SK-N-SH (cell line): Measurements from ENCODE around the gene KRTAP3-1. TPM values are rescaled to one million over a fixed set of nuclear protein-coding genes. Genes with fewer than 3 reads are reported as not detected.
"Not testable (repeated sequence)": the region's sequence is repeated elsewhere in the genome, so short reads cannot be mapped to it uniquely, and the experiment has no call there.

Experiments used
- CTCF ChIA-PET: fragments of 300-600, 350-600 bp; formaldehyde crosslinking; extraction: SDS; loops from one replicate; lab custom pipeline; 2021; lab: Yijun Ruan, JAX
- POLR2A ChIA-PET: fragments of 350-600 bp; sonication (Branson Sonifier 250); formaldehyde crosslinking; extraction: SDS; loops from one replicate; lab custom pipeline; 2020; ENCODE audit warnings: antibody characterized with exemption, inconsistent platforms; lab: Yijun Ruan, JAX
- DNase-seq: peaks from one replicate; pipeline ENCODE4 v3.0.0; 2012
- H2AFZ ChIP-seq: fragments of 200-600 bp; sonication (generic); 2 replicates; pipeline ENCODE4 v1.8.1; 2016; ENCODE audit warnings: antibody characterized with exemption, mild to moderate bottlenecking, low read depth
- H3F3A ChIP-seq: fragments of 200-600 bp; sonication (generic); replicated peaks from 2 replicates; pipeline ENCODE3; 2016; ENCODE audit warnings: antibody characterized with exemption, mild to moderate bottlenecking; ENCODE audit not compliant: insufficient read depth
- H3K27ac ChIP-seq, 2 experiments: fragments of 200-500 bp in 1 of 2; fragments of 200-600 bp in 1 of 2; sonication (Bioruptor generic) in 1 of 2; sonication (generic), shearing (Covaris generic) in 1 of 2; 2 replicates each; pipeline versions ENCODE4 v1.5.1 to v1.6.1; 2014 to 2016; ENCODE audit warnings: low read depth in 2 of 2, inconsistent platforms in 1 of 2, low read length in 1 of 2, mild to moderate bottlenecking in 1 of 2, mixed read lengths in 1 of 2
- H3K27me3 ChIP-seq: fragments of 200-600 bp; sonication (generic), shearing (Covaris generic); 2 replicates; pipeline ENCODE4 v1.6.1; 2016; ENCODE audit warnings: mixed run types; ENCODE audit not compliant: insufficient read depth
- H3K36me3 ChIP-seq, 2 experiments: fragments of 200-500 bp in 1 of 2; fragments of 200-600 bp in 1 of 2; sonication (Bioruptor generic) in 1 of 2; sonication (generic) in 1 of 2; replicated peaks in 1 of 2; 2 replicates each; pipeline versions ENCODE3 to v1.5.1; 2014 to 2016; ENCODE audit warnings: low read length in 1 of 2, mild to moderate bottlenecking in 1 of 2; ENCODE audit not compliant: insufficient read depth in 2 of 2, control insufficient read depth in 1 of 2
- H3K4me1 ChIP-seq, 2 experiments: fragments of 200-500 bp in 1 of 2; fragments of 200-600 bp in 1 of 2; sonication (Bioruptor generic) in 1 of 2; sonication (generic), shearing (Covaris generic) in 1 of 2; 2 replicates each; pipeline versions ENCODE4 v1.5.1 to v1.6.1; 2014 to 2016; ENCODE audit warnings: low read depth in 1 of 2, low read length in 1 of 2, mixed run types in 1 of 2; ENCODE audit not compliant: insufficient read depth in 2 of 2, control insufficient read depth in 1 of 2
- H3K4me2 ChIP-seq: fragments of 200-600 bp; sonication (generic), shearing (Covaris generic); 2 replicates; pipeline ENCODE4 v1.6.1; 2017; ENCODE audit warnings: mixed run types
- H3K4me3 ChIP-seq, 2 experiments: fragments of 200-500 bp in 1 of 2; fragments of 200-600 bp in 1 of 2; sonication (Bioruptor generic) in 1 of 2; sonication (generic), shearing (Covaris generic) in 1 of 2; 2 replicates each; pipeline versions ENCODE4 v1.5.1 to v1.8.1; 2014 to 2016; ENCODE audit warnings: low read depth in 2 of 2, inconsistent platforms in 1 of 2, low read length in 1 of 2, mild to moderate bottlenecking in 1 of 2, mixed read lengths in 1 of 2, moderate library complexity in 1 of 2
- H3K79me2 ChIP-seq: fragments of 200-600 bp; sonication (generic); 2 replicates; pipeline ENCODE4 v1.8.1; 2017; ENCODE audit warnings: mild to moderate bottlenecking; ENCODE audit not compliant: insufficient read depth
- H3K9ac ChIP-seq: fragments of 200-600 bp; sonication (generic); 2 replicates; pipeline ENCODE4 v1.6.1; 2017; ENCODE audit warnings: mixed run types
- H3K9me2 ChIP-seq: fragments of 200-600 bp; sonication (generic); 2 replicates; pipeline ENCODE4 v1.6.1; 2017; ENCODE audit warnings: mixed run types
- H3K9me3 ChIP-seq: fragments of 200-600 bp; sonication (generic); 2 replicates; pipeline ENCODE4 v1.6.1; 2017; ENCODE audit warnings: mixed run types, mild to moderate bottlenecking, moderate library complexity
- H4K20me1 ChIP-seq: fragments of 200-600 bp; sonication (generic); 2 replicates; pipeline ENCODE4 v1.6.1; 2017; ENCODE audit warnings: mild to moderate bottlenecking, mixed run types; ENCODE audit not compliant: insufficient read depth
- CHD2 ChIP-seq: fragments of 150-350 bp; IDR thresholded peaks from 2 replicates; pipeline ENCODE4 v1.6.1; 2018; ENCODE audit warnings: low read length; ENCODE audit not compliant: partially characterized antibody
- EP300 ChIP-seq, 2 experiments: IDR thresholded peaks; 2 replicates each; pipeline versions ENCODE4 v1.4.0 to v1.6.1; 2012; ENCODE audit warnings: borderline replicate concordance in 1 of 2, low read depth in 1 of 2, low read length in 1 of 2
- FOSL2 ChIP-seq: IDR thresholded peaks from 2 replicates; pipeline ENCODE4 v1.4.0; 2012; ENCODE audit warnings: low read depth, mild to moderate bottlenecking, moderate library complexity, borderline replicate concordance
- GABPA ChIP-seq: IDR thresholded peaks from 2 replicates; pipeline ENCODE4 v1.4.0; 2012; ENCODE audit warnings: low read depth, mild to moderate bottlenecking
- JUND ChIP-seq: IDR thresholded peaks from 2 replicates; pipeline ENCODE4 v1.4.0; 2012
- RCOR1 ChIP-seq: fragments of 150-350 bp; IDR thresholded peaks from 2 replicates; pipeline ENCODE4 v1.6.1; 2017; ENCODE audit warnings: antibody characterized with exemption, low read length
- RXRA ChIP-seq: IDR thresholded peaks from 2 replicates; pipeline ENCODE4 v1.4.0; 2012; ENCODE audit warnings: low read depth, mild to moderate bottlenecking, borderline replicate concordance
- SMC3 ChIP-seq: IDR thresholded peaks from 2 replicates; pipeline ENCODE4 v1.6.1; 2012; ENCODE audit warnings: low read depth, low read length, improper control_type of control experiment
- WGBS: methylation state at CpG from one replicate; pipeline ENCODE4 v1.1.6; 2017; ENCODE audit warnings: low lambda C conversion rate; 5-methylcytosine and 5-hydroxymethylcytosine counted together
- polyA plus RNA-seq, 3 experiments: library from polyadenylated mRNA; depleted of rRNA; stranded (reverse); fragments of >200 nt; gene quantifications; 2 replicates each; pipeline ENCODE4 v1.2.3, GENCODE V29; 2012
- TF ChIP-seq, protein P1 (sequence below): fragments of 200-600 bp; sonication (generic); IDR thresholded peaks from 2 replicates; pipeline ENCODE4 v1.6.1; 2017; ENCODE audit warnings: antibody characterized with exemption, mild to moderate bottlenecking, moderate library complexity
- TF ChIP-seq, protein P2 (sequence below): IDR thresholded peaks from 2 replicates; pipeline ENCODE4 v1.6.1; 2012; ENCODE audit warnings: mild to moderate bottlenecking, low read depth, low read length, moderate library complexity

Gene KRTAP3-1
- polyA plus RNA-seq (2012; rRNA removed) = not detected in 2 replicates
- polyA plus RNA-seq (2012; cell fraction: cytosol; rRNA removed) = not detected in 2 replicates
- not detected in 2 replicates for polyA plus RNA-seq (2012; cell fraction: nucleus; rRNA removed)

DNA sequence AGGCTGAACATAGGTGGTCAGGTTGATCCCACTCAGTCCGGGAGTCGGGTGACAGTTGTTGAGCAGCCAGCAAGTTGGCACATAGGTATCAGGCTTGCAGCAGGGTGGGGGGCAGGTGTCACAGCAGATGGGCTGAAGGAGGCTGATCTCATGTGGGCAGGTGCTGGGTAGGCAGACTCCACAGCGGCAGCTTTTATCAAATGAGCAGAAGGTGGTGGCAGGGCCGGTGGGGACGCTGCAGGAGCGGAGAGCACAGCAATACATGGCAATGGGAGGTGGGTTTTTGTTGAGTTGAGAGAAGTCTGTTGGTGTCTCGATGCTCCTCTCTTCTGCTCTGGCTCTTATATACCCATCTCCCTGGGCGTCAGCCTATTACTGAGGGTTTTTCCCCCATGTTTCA, at the start of gene KRTAP3-1:
KRTAP3-1 (minus strand) TSS at position 318 of the 400 bp plus-strand sequence; CDS start at position 264, 54 bp downstream.
- no peak for DNase-seq
- CTCF ChIA-PET = no interaction called here
- Histone ChIP-seq H3K36me3 (no peaks in the 10 kb centered on the region), H3K9me3 (no peaks in the 10 kb centered on the region), H3K27me3 (peaks cover 33% of the 10 kb centered on the region; the same call in 1 of the 2 replicates), H3K9ac (no peak within 1 kb of the TSS), H3K4me2 (no peak within 1 kb of the TSS), H2AFZ (no peak within 1 kb of the TSS), H3F3A (no peaks in the 10 kb centered on the region), H3K9me2 (no peaks in the 10 kb centered on the region), H3K79me2 (no peaks in the 10 kb centered on the region), H4K20me1 (no peaks in the 10 kb centered on the region), H3K4me3 (no peak within 1 kb of the TSS), H3K4me1 (no peaks in the 10 kb centered on the region), H3K27ac (no peak within 1 kb of the TSS)
- 21% methylated on average over 7 of the region's 8 CpGs for WGBS
- POLR2A ChIA-PET = no interaction called here
- TF ChIP-seq, protein P1, sequence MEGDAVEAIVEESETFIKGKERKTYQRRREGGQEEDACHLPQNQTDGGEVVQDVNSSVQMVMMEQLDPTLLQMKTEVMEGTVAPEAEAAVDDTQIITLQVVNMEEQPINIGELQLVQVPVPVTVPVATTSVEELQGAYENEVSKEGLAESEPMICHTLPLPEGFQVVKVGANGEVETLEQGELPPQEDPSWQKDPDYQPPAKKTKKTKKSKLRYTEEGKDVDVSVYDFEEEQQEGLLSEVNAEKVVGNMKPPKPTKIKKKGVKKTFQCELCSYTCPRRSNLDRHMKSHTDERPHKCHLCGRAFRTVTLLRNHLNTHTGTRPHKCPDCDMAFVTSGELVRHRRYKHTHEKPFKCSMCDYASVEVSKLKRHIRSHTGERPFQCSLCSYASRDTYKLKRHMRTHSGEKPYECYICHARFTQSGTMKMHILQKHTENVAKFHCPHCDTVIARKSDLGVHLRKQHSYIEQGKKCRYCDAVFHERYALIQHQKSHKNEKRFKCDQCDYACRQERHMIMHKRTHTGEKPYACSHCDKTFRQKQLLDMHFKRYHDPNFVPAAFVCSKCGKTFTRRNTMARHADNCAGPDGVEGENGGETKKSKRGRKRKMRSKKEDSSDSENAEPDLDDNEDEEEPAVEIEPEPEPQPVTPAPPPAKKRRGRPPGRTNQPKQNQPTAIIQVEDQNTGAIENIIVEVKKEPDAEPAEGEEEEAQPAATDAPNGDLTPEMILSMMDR = no peak
- TF ChIP-seq FOSL2 = no peak
- TF ChIP-seq, protein P2, sequence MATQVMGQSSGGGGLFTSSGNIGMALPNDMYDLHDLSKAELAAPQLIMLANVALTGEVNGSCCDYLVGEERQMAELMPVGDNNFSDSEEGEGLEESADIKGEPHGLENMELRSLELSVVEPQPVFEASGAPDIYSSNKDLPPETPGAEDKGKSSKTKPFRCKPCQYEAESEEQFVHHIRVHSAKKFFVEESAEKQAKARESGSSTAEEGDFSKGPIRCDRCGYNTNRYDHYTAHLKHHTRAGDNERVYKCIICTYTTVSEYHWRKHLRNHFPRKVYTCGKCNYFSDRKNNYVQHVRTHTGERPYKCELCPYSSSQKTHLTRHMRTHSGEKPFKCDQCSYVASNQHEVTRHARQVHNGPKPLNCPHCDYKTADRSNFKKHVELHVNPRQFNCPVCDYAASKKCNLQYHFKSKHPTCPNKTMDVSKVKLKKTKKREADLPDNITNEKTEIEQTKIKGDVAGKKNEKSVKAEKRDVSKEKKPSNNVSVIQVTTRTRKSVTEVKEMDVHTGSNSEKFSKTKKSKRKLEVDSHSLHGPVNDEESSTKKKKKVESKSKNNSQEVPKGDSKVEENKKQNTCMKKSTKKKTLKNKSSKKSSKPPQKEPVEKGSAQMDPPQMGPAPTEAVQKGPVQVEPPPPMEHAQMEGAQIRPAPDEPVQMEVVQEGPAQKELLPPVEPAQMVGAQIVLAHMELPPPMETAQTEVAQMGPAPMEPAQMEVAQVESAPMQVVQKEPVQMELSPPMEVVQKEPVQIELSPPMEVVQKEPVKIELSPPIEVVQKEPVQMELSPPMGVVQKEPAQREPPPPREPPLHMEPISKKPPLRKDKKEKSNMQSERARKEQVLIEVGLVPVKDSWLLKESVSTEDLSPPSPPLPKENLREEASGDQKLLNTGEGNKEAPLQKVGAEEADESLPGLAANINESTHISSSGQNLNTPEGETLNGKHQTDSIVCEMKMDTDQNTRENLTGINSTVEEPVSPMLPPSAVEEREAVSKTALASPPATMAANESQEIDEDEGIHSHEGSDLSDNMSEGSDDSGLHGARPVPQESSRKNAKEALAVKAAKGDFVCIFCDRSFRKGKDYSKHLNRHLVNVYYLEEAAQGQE = no peak
- no peak for TF ChIP-seq GABPA
- no peak for TF ChIP-seq RXRA

DNA sequence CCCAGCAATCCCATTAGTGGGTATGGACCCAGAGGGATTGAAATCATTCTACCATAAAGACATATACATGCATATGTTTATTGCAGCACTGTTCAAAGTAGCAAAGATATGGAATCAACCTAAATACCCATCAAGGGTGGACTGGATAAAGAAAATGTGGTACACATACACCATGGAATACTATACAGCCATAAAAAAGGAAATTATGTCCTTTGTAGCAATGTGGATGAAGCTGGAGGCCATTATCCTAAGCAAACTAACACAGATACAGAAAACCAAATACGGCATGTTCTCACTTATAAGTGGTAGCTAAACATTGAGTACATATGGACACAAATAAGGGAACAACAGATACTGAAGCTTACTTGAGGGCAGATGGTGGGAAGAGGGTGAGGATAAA, 48.6 kb upstream of the KRTAP3-1 start:
- Histone ChIP-seq H3K9ac (no peak overlapping the region), H3K4me1 (peaks cover 0 to 16% of the 10 kb centered on the region in 2 experiments; a peak in 2 of 4 replicates), H3F3A (peaks cover 30% of the 10 kb centered on the region), H2AFZ (no peak overlapping the region), H4K20me1 (no peaks in the 10 kb centered on the region), H3K79me2 (no peaks in the 10 kb centered on the region), H3K27me3 (no peaks in the 10 kb centered on the region), H3K9me3 (no peaks in the 10 kb centered on the region), H3K36me3 (peaks cover 0 to 4% of the 10 kb centered on the region in 2 experiments), H3K4me3 (no peak overlapping the region), H3K9me2 (no peaks in the 10 kb centered on the region), H3K27ac (no peak overlapping the region), H3K4me2 (no peak overlapping the region)
- DNase-seq = no peak
- no peak for TF ChIP-seq SMC3
- no peak for TF ChIP-seq RCOR1
- TF ChIP-seq JUND = no peak
- TF ChIP-seq CHD2 = no peak
- TF ChIP-seq EP300 (IDR thresholded peaks at IDR 0.05; ENCODE audit: borderline replicate concordance in 1 of 2, low read depth in 1 of 2, low read length in 1 of 2) = no peak
- no peak for TF ChIP-seq RXRA
- POLR2A ChIA-PET = no interaction called here
- CTCF ChIA-PET = interaction anchor here (1.4 to 1.5 kb wide), 2 partner anchors 22 to 591 kb away, joined by 3 to 4 read pairs; no protein-coding TSS in a partner anchor
- 46% methylated on average over 1 of the region's 1 CpG for WGBS

DNA sequence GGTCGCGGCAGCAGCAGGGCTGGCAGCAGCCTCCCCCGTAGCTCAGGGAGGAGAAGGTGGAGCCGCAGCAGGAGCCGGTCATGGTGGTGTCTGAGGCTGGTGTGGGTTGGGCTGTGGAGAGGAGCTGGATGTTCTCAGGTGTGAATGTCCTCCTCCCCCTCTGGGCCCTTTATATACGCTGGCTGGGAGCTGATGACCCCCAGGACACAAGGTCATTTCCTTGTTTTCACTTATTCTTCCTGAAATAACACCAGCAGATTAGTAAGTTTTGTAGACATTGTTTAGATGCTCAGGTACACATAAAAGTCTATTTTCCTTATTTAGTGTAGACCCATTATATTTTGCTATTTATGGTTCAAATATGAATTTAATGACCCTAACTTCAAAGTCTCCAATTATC, 46.2 kb upstream of the KRTAP3-1 start, which contains the start of gene KRTAP2-2:
KRTAP2-2 (minus strand) TSS at position 101 of the 400 bp plus-strand sequence; CDS start at position 82, 19 bp downstream.
- not testable (repeated sequence) for H3K27me3 ChIP-seq

DNA sequence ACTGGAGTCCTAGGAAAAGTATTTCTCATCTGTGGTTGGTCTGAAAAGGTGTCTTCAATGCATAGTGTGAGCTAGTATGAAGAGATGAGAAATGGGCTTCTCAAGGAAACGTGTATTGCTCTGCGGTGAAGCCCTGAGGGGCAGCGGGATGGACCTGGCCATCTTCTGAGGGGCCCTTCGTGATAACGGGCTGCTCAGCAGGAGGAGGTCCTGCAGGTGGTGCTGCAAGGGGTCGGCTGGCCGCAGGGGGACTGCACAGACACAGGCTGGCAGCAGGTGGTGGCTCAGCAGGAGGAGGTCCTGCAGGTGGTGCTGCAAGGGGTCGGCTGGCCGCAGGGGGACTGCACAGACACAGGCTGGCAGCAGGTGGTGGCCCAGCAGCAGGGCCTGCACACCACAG, 45.6 kb upstream of the KRTAP3-1 start:
- CTCF ChIA-PET = interaction anchor here (0.7 kb wide), 1 partner anchor 49 kb away, joined by 3 read pairs; no protein-coding TSS in a partner anchor
- WGBS = 46% methylated on average over 7 of the region's 9 CpGs
- H3K27ac ChIP-seq = not testable (repeated sequence)

More for the DNA sequence above, 46.2 kb upstream of the KRTAP3-1 start, which contains the start of gene KRTAP2-2:
- H3K36me3 ChIP-seq, H4K20me1 ChIP-seq, H3K9ac ChIP-seq, H2AFZ ChIP-seq, CTCF ChIA-PET, H3K4me1 ChIP-seq, H3K4me2 ChIP-seq, DNase-seq, POLR2A ChIA-PET, H3K79me2 ChIP-seq, H3K9me3 ChIP-seq, H3K9me2 ChIP-seq, H3K4me3 ChIP-seq, H3K27ac ChIP-seq: not testable (repeated sequence)
- 25% methylated on average over 1 of the region's 6 CpGs for WGBS
- peaks cover 16% of the 10 kb centered on the region for H3F3A ChIP-seq

More for the DNA sequence above, 45.6 kb upstream of the KRTAP3-1 start:
- peaks cover 14% of the 10 kb centered on the region for H3F3A ChIP-seq
- H3K9ac ChIP-seq, H3K4me1 ChIP-seq, DNase-seq, H3K27me3 ChIP-seq, H3K4me3 ChIP-seq, H3K36me3 ChIP-seq, POLR2A ChIA-PET, H3K4me2 ChIP-seq, H3K9me3 ChIP-seq, H3K79me2 ChIP-seq, H2AFZ ChIP-seq, H4K20me1 ChIP-seq, H3K9me2 ChIP-seq: not testable (repeated sequence)
